Smooth muscle cell of the umbilical artery (primary cell): Measurements from ENCODE around the gene PAQR3. TPM values are rescaled to one million over a fixed set of nuclear protein-coding genes. Genes with fewer than 3 reads are reported as not detected.

Experiments used
- total RNA-seq: library from RNA; depleted of rRNA; stranded (reverse); fragments of >200 nt; gene quantifications from 2 replicates; pipeline ENCODE4 v1.2.3, GENCODE V29; 2014

The PAQR3 gene
- 21.7 and 39.9 TPM in 2 replicates for total RNA-seq

DNA sequence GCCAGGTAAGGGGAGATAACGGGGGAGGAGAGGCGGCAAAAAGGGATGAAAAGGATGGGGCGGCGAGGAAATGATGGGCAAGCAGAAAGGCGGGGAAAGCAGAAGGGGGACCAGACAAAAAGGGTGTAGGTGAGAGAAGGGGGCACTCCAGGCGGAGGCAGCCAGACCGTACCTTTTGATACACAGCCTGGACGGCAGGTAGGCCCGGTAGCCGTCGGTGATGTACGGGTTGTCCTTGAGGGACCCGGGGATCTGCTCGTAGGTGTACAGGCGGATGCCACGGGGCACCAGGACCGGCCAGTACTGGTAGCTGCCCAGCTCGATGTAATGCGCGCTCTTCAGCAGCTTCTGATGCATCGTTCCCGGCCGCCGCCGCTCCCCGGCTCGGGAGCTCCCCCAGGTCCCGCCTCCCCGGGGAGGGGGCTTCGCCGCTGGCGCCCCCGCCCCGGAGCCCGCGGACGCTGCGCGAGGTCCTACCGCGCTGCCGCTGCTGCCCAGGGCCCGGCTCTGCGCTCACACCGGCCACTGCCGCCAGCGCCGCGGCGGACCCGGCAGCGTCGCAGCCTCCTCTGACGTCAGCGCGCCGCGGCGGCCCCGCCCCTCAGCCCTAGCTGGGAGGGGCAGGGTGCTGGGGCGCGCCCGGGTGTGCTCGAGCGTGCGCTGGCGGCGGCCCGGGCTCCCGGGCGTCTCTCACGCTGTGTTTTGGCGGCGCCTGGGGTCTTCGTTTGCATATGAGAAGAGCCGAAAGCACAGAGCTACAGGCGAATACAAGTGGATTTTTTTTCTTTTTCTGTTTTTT, at the start of gene PAQR3:
Gene PAQR3, minus strand, starts transcription at position 571 of the 799 bp plus-strand sequence. Its CDS starts 214 bp downstream, at position 357.

Other genes starting within 250 kb of the PAQR3 start
- gene BMP2K, start 163.1 kb downstream of the PAQR3 start, total RNA-seq, result 44.8 and 54.1 TPM in 2 replicates